Measurements from ENCODE around the gene LCN1.

DNA sequence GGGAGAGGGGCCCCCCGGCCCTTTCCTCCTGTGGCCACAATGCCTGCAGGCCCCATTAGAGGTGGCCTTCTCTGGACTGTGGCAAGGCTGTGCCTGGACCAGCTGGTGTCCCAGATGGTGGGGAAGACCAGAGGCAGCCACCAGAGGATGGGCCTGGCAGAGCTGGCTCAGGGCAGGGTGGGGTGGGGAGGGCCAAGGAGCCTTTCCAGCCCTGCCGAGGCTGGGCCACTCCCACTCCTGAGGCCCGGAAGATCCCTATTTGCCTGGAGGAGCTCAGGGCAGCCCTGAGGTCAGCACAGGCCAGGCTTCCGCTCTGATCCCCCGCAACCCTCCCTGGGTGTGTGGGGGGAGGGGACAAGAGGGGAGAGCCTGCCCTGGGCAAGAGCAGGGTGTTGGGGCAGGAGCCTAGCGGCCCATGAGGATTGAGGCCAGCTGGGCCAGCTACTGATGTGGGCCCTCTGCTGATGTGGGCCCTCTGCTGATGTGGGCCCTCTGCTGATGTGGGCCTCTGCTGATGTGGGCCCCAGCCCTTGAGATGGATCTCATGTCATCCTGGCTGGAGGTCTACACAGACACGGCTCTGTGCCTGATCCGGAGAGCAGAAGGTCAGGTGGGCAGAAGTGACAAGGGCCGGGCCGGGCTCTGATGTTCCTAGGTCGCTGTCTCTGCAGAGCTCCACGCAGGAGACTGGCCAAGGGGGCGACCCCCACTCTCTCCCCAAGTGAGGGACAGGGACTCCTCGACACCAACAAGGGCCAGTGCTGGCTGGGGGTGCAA is 14.7 kb upstream of the LCN1 start:
- TF ChIP-seq, protein P1, sequence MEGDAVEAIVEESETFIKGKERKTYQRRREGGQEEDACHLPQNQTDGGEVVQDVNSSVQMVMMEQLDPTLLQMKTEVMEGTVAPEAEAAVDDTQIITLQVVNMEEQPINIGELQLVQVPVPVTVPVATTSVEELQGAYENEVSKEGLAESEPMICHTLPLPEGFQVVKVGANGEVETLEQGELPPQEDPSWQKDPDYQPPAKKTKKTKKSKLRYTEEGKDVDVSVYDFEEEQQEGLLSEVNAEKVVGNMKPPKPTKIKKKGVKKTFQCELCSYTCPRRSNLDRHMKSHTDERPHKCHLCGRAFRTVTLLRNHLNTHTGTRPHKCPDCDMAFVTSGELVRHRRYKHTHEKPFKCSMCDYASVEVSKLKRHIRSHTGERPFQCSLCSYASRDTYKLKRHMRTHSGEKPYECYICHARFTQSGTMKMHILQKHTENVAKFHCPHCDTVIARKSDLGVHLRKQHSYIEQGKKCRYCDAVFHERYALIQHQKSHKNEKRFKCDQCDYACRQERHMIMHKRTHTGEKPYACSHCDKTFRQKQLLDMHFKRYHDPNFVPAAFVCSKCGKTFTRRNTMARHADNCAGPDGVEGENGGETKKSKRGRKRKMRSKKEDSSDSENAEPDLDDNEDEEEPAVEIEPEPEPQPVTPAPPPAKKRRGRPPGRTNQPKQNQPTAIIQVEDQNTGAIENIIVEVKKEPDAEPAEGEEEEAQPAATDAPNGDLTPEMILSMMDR (conservative IDR thresholded peaks at IDR 0.05; ENCODE audit: low read depth, low read length) = no peak
- no peak for TF ChIP-seq EZH2 (IDR thresholded peaks at IDR 0.05; ENCODE audit: low read length, unreplicated experiment)
- no peak for TF ChIP-seq EZH2phosphoT487 (IDR thresholded peaks at IDR 0.05; ENCODE audit: borderline replicate concordance, low read length)

All from PC-3 (cell line).